SJSA1 (cell line): ENCODE results near the gene NCR3LG1. TPM values are rescaled to one million over a fixed set of nuclear protein-coding genes. Genes with fewer than 3 reads are reported as not detected.

Source experiments
- DNase-seq, 2 experiments: peaks; one replicate each; pipeline ENCODE4 v3.0.0-alpha.2; 2015 to 2020; ENCODE audit warnings: low spot score in 2 of 2, low read depth in 1 of 2
- H3K27ac ChIP-seq: fragments of 250-450 bp; sonication (Bioruptor Pico); 2 replicates; pipeline ENCODE4 v1.5.1; 2020; ENCODE audit warnings: mild to moderate bottlenecking, moderate library complexity
- H3K27me3 ChIP-seq: fragments of 250-450 bp; sonication (Bioruptor Pico); replicated peaks from 2 replicates; pipeline ENCODE4 v1.5.1; 2020; ENCODE audit warnings: mild to moderate bottlenecking, moderate library complexity
- H3K36me3 ChIP-seq: fragments of 250-450 bp; sonication (Bioruptor Pico); 2 replicates; pipeline ENCODE4 v1.5.1; 2020; ENCODE audit warnings: mild to moderate bottlenecking
- H3K4me1 ChIP-seq: fragments of 250-450 bp; sonication (Bioruptor Pico); replicated peaks from 2 replicates; pipeline ENCODE4 v1.6.1; 2021; ENCODE audit warnings: mild to moderate bottlenecking
- H3K4me3 ChIP-seq: fragments of 250-450 bp; sonication (Bioruptor Pico); 2 replicates; pipeline ENCODE4 v1.5.1; 2020; ENCODE audit warnings: mild to moderate bottlenecking
- H3K9me3 ChIP-seq: fragments of 250-450 bp; sonication (Bioruptor Pico); replicated peaks from 2 replicates; pipeline ENCODE4 v1.5.1; 2020; ENCODE audit warnings: mild to moderate bottlenecking
- total RNA-seq: library from RNA; depleted of rRNA; stranded (reverse); fragments of >200 nt; shearing (Covaris generic); gene quantifications from 2 replicates; pipeline ENCODE4 v1.2.3, GENCODE V29; 2014

Gene NCR3LG1
- total RNA-seq, 1 experiment from 2014 or later: 1.4 TPM

DNA sequence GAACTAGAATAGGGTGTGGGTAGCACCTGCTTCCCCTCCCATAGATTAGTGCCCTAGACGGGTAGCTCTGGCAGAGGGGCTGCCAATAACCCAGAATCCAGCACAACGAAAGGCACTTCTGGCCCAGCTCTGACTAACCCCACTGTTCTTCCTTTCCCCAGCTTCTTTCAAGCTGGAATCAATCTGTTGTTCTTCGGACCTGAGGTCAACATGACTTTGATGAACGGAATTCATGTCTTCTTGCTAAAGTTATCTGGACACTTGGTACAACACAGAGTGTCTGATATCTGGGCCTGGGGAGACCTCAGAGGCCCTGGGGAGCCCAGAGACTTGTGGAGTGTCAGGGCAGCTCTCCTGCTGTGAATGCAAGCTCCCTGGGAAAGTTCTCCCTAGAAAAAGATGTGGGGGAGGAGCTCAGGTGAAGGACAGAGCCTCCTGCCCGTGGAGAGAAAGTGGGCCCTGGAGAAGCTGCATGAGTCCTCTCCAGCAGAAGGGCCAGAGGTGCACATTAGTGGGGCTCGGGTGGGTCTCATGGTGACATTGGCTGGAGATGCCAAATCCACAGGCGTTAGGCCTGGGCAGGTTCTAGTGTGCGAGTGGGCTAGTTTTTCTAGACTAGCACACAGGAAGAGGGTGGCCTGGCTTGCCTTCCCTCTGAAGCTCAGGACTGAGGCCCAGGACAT lies 30.6 kb downstream of the NCR3LG1 start:
- Histone ChIP-seq H3K27me3 (no peaks in the 10 kb centered on the region), H3K9me3 (no peaks in the 10 kb centered on the region; the same call in 1 of the 2 replicates), H3K4me3 (no peak overlapping the region), H3K36me3 (no peaks in the 10 kb centered on the region), H3K4me1 (no peaks in the 10 kb centered on the region), H3K27ac (no peak overlapping the region)
- DNase-seq: no peak

DNA sequence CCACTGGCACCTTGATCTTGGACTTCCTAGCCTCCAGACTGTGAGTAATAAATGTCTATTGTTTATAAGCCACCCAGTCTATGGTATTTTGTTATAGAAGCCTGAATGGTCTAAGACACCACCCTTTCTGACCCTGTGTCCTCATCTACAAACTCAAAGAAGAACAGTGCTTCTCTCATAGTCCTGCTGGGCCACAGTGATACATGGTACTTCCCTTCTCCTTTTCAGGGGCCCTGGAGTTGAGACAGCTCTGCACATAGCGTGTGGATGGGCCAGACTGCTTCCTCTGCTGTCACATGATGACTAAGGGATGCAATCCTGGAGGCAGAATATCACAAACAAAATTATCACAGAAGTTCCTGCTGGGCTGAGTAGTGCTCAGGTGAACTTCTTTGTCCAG lies 31.9 kb downstream of the NCR3LG1 start:
- DNase-seq: no peak
- H3K4me1 ChIP-seq: no peaks in the 10 kb centered on the region
- H3K4me3 ChIP-seq: no peak overlapping the region
- H3K36me3 ChIP-seq: no peaks in the 10 kb centered on the region
- peaks cover 6% of the 10 kb centered on the region for H3K27me3 ChIP-seq
- H3K27ac ChIP-seq: no peak overlapping the region
- H3K9me3 ChIP-seq: peaks cover 2% of the 10 kb centered on the region; the same call in 1 of the 2 replicates

GRCh38 chr11:17384002-17384511 lies 32.5 kb downstream of the NCR3LG1 start:
- H3K9me3 ChIP-seq: peaks cover 2% of the 10 kb centered on the region; the same call in 1 of the 2 replicates
- H3K27me3 ChIP-seq: peaks cover 9% of the 10 kb centered on the region
- H3K4me3 ChIP-seq: no peak overlapping the region
- H3K36me3 ChIP-seq: no peaks in the 10 kb centered on the region
- peak; percentile 50 to 76 for DNase-seq
- H3K4me1 ChIP-seq: peaks cover 3% of the 10 kb centered on the region; the same call in 1 of the 2 replicates
- no peak overlapping the region for H3K27ac ChIP-seq

DNA sequence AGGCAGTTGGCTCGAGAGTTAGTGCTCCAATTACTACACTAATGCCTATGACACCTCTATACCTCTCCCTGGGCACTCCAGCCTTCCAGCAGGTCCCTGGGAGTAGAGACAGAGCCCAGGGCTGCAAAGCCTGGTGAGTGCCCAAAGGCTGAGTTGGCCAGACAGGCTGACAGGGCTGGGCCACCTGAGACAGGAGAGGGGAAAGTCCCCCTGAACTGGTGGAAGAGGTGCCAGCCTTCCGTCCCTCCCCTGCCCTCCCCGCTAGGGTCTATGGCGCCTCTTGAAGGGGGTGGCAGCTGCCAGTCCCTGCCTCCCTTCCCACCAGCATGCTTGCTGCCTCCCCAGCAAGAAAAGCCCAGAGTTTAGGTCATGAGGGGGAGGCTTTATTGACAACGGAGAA lies 33.9 kb downstream of the NCR3LG1 start:
- H3K4me3 ChIP-seq: no peak overlapping the region
- H3K27ac ChIP-seq: no peak overlapping the region
- peaks cover 20% of the 10 kb centered on the region for H3K27me3 ChIP-seq
- peaks cover 2% of the 10 kb centered on the region; the same call in 1 of the 2 replicates for H3K9me3 ChIP-seq
- peaks cover 8% of the 10 kb centered on the region; the same call in 1 of the 2 replicates for H3K4me1 ChIP-seq
- H3K36me3 ChIP-seq: no peaks in the 10 kb centered on the region
- DNase-seq: no peak

GRCh38 chr11:17385926-17386325 lies 34.3 kb downstream of the NCR3LG1 start:
- no peak overlapping the region for H3K4me3 ChIP-seq
- no peak overlapping the region for H3K27ac ChIP-seq
- peaks cover 23% of the 10 kb centered on the region for H3K27me3 ChIP-seq
- DNase-seq: no peak
- peaks cover 2% of the 10 kb centered on the region; the same call in 1 of the 2 replicates for H3K9me3 ChIP-seq
- peaks cover 8% of the 10 kb centered on the region; the same call in 1 of the 2 replicates for H3K4me1 ChIP-seq
- H3K36me3 ChIP-seq: no peaks in the 10 kb centered on the region

GRCh38 chr11:17386331-17387084 lies 34.9 kb downstream of the NCR3LG1 start:
- peak in 1 of 2 experiments; percentile 26 for DNase-seq
- no peaks in the 10 kb centered on the region for H3K36me3 ChIP-seq
- no peak overlapping the region for H3K27ac ChIP-seq
- peaks cover 8% of the 10 kb centered on the region; the same call in 1 of the 2 replicates for H3K4me1 ChIP-seq
- peaks cover 23% of the 10 kb centered on the region for H3K27me3 ChIP-seq
- H3K4me3 ChIP-seq: no peak overlapping the region
- peaks cover 2% of the 10 kb centered on the region; the same call in 1 of the 2 replicates for H3K9me3 ChIP-seq

- H3K4me1 ChIP-seq: peaks cover 8% of the 10 kb centered on the region; the same call in 1 of the 2 replicates
- H3K27ac ChIP-seq: no peak overlapping the region
- no peak for DNase-seq
- no peaks in the 10 kb centered on the region for H3K36me3 ChIP-seq
- H3K27me3 ChIP-seq: peaks cover 25% of the 10 kb centered on the region
- no peak overlapping the region for H3K4me3 ChIP-seq
- H3K9me3 ChIP-seq: peaks cover 2% of the 10 kb centered on the region; the same call in 1 of the 2 replicates
Measured at GRCh38 chr11:17387254-17387653, 35.7 kb downstream of the NCR3LG1 start.

- Histone ChIP-seq H3K27ac (no peak overlapping the region), H3K9me3 (peaks cover 2% of the 10 kb centered on the region; the same call in 1 of the 2 replicates), H3K4me3 (no peak overlapping the region), H3K4me1 (peaks cover 8% of the 10 kb centered on the region; the same call in 1 of the 2 replicates), H3K36me3 (no peaks in the 10 kb centered on the region), H3K27me3 (peaks cover 29% of the 10 kb centered on the region)
- no peak for DNase-seq
Measured at GRCh38 chr11:17387811-17388210, 36.2 kb downstream of the NCR3LG1 start.

GRCh38 chr11:17388609-17389210 lies 37.1 kb downstream of the NCR3LG1 start, which contains the start of gene KCNJ11:
Gene KCNJ11, minus strand, starts transcription at chr11:17388659. Its CDS starts 568 bp downstream, at chr11:17388091.
- Histone ChIP-seq H3K4me3 (no peak within 1 kb of the TSS), H3K9me3 (peaks cover 2% of the 10 kb centered on the region; the same call in 1 of the 2 replicates)

GRCh38 chr11:17389211-17389956 lies 37.8 kb downstream of the NCR3LG1 start:
- H3K27me3 ChIP-seq: peaks cover 29% of the 10 kb centered on the region
- no peak for DNase-seq
- H3K36me3 ChIP-seq: no peaks in the 10 kb centered on the region
- H3K9me3 ChIP-seq: peaks cover 2% of the 10 kb centered on the region; the same call in 1 of the 2 replicates
- peaks cover 8% of the 10 kb centered on the region; the same call in 1 of the 2 replicates for H3K4me1 ChIP-seq
- H3K27ac ChIP-seq: no peak overlapping the region
- no peak overlapping the region for H3K4me3 ChIP-seq

More at GRCh38 chr11:17388609-17389210, 37.1 kb downstream of the NCR3LG1 start, which contains the start of gene KCNJ11:
- no peak for DNase-seq
- H3K27me3 ChIP-seq: peaks cover 29% of the 10 kb centered on the region
- no peak within 1 kb of the TSS for H3K27ac ChIP-seq
- no peaks in the 10 kb centered on the region for H3K36me3 ChIP-seq
- H3K4me1 ChIP-seq: peaks cover 8% of the 10 kb centered on the region; the same call in 1 of the 2 replicates

DNA sequence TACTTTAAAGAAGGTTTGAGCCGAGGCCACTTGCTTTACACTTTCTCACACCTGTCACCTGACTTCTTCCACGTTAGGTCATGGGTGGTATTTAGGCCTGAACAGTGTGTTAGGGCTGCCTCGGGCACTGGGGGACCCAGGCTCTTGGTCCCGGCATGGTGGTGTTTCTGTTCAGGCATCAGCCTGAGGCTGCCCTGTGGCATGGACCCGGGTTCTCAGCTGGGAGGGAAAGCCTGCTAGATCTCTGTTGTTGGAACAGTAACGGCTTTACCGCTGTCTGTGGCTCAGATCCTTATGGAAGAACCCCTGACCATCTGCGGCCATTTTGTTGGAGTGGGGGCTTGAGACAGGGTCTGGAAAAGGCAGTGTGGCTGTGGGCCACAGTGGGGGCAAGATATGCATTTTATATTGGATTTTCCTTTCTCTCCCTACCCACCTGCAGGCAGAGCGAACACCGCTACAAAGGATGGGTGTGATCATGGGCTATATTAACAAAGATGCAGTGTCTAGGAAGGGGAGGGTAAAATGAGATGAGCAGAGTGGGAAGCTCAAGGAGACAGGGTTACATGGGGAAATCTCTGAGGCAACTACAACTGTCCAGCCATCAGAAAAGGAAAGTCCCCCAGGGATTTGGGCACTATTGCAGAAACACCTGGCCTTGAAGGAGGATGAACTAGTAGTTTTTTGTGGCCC lies 38.5 kb downstream of the NCR3LG1 start:
- no peak overlapping the region for H3K27ac ChIP-seq
- H3K27me3 ChIP-seq: peaks cover 34% of the 10 kb centered on the region

More for the DNA sequence above, 38.5 kb downstream of the NCR3LG1 start:
- no peak for DNase-seq
- Histone ChIP-seq H3K4me1 (peaks cover 8% of the 10 kb centered on the region; the same call in 1 of the 2 replicates), H3K36me3 (no peaks in the 10 kb centered on the region), H3K9me3 (peaks cover 2% of the 10 kb centered on the region; the same call in 1 of the 2 replicates), H3K4me3 (no peak overlapping the region)
